Endothelial cell (in vitro differentiated cells): ENCODE data around the gene TMEM176B. TPM values are rescaled to one million over a fixed set of nuclear protein-coding genes. Genes with fewer than 3 reads are reported as not detected.

Experiments
- DNase-seq: peaks from one replicate; pipeline ENCODE4 v3.0.0; 2021; ENCODE audit warnings: low spot score
- H3K27ac Mint-ChIP-seq: one replicate; pipeline ENCODE4 v1.8.0; 2021; ENCODE audit warnings: mixed read lengths, inconsistent platforms; ENCODE audit not compliant: unreplicated experiment
- H3K27me3 Mint-ChIP-seq: one replicate; pipeline ENCODE4 v1.8.0; 2021; ENCODE audit warnings: mild to moderate bottlenecking, moderate library complexity, mixed read lengths, inconsistent platforms; ENCODE audit not compliant: unreplicated experiment
- H3K36me3 Mint-ChIP-seq: one replicate; pipeline ENCODE4 v1.8.0; 2021; ENCODE audit warnings: mild to moderate bottlenecking, low read depth, mixed read lengths, inconsistent platforms; ENCODE audit not compliant: unreplicated experiment
- H3K4me1 Mint-ChIP-seq: one replicate; pipeline ENCODE4 v1.8.0; 2021; ENCODE audit warnings: mild to moderate bottlenecking, mixed read lengths, inconsistent platforms; ENCODE audit not compliant: unreplicated experiment
- H3K4me3 Mint-ChIP-seq: one replicate; pipeline ENCODE4 v1.8.0; 2021; ENCODE audit warnings: mild to moderate bottlenecking, mixed read lengths, inconsistent platforms; ENCODE audit not compliant: unreplicated experiment
- H3K9me3 Mint-ChIP-seq: one replicate; pipeline ENCODE4 v1.8.0; 2021; ENCODE audit warnings: mixed read lengths, inconsistent platforms; ENCODE audit not compliant: unreplicated experiment
- CTCF ChIP-seq: fragments of 200-600 bp; sonication (generic); IDR thresholded peaks from one replicate; pipeline ENCODE4 v1.5.0; 2021; ENCODE audit warnings: antibody characterized with exemption; ENCODE audit not compliant: unreplicated experiment
- total RNA-seq: library from RNA; stranded (reverse); fragmentation: NEBNext Ultra II Directional; extraction: Animal tissue kit (Norgen Biotek cat#: 25700); gene quantifications from one replicate; pipeline ENCODE4 v1.2.1, GENCODE V29; 2021; ENCODE audit not compliant: unreplicated experiment

TMEM176B gene
- total RNA-seq, 1 donor from 2014 or later, result 1.4 TPM

- DNase-seq, result no peak
- Mint-ChIP-seq H3K27me3 (no peaks in the 10 kb centered on the region), H3K9me3 (no peaks in the 10 kb centered on the region), H3K27ac (no peak overlapping the region), H3K4me3 (no peak overlapping the region), H3K4me1 (peaks cover 34% of the 10 kb centered on the region), H3K36me3 (no peaks in the 10 kb centered on the region)
- TF ChIP-seq CTCF, result no peak
Measured at GRCh38 chr7:150784120-150784736, 15.9 kb downstream of the TMEM176B start.

GRCh38 chr7:150781961-150782360 is 18.2 kb downstream of the TMEM176B start:
- H3K9me3 Mint-ChIP-seq, result no peaks in the 10 kb centered on the region
- no peak overlapping the region for H3K27ac Mint-ChIP-seq
- DNase-seq, result no peak
- no peak overlapping the region for H3K4me3 Mint-ChIP-seq
- peaks cover 28% of the 10 kb centered on the region for H3K4me1 Mint-ChIP-seq
- TF ChIP-seq CTCF, result no peak
- peaks cover 2% of the 10 kb centered on the region for H3K27me3 Mint-ChIP-seq
- H3K36me3 Mint-ChIP-seq, result no peaks in the 10 kb centered on the region

- Mint-ChIP-seq H3K4me3 (no peak overlapping the region), H3K27ac (no peak overlapping the region), H3K4me1 (peaks cover 27% of the 10 kb centered on the region), H3K36me3 (no peaks in the 10 kb centered on the region), H3K27me3 (peaks cover 2% of the 10 kb centered on the region), H3K9me3 (no peaks in the 10 kb centered on the region)
- TF ChIP-seq CTCF, result no peak
- no peak for DNase-seq
Measured at GRCh38 chr7:150781103-150781502, 19.1 kb downstream of the TMEM176B start.

GRCh38 chr7:150780292-150780691 is 19.9 kb downstream of the TMEM176B start:
- Mint-ChIP-seq H3K9me3 (no peaks in the 10 kb centered on the region), H3K36me3 (no peaks in the 10 kb centered on the region), H3K4me3 (no peak overlapping the region), H3K27ac (no peak overlapping the region), H3K27me3 (peaks cover 2% of the 10 kb centered on the region), H3K4me1 (peaks cover 21% of the 10 kb centered on the region)
- no peak for TF ChIP-seq CTCF
- no peak for DNase-seq

DNA sequence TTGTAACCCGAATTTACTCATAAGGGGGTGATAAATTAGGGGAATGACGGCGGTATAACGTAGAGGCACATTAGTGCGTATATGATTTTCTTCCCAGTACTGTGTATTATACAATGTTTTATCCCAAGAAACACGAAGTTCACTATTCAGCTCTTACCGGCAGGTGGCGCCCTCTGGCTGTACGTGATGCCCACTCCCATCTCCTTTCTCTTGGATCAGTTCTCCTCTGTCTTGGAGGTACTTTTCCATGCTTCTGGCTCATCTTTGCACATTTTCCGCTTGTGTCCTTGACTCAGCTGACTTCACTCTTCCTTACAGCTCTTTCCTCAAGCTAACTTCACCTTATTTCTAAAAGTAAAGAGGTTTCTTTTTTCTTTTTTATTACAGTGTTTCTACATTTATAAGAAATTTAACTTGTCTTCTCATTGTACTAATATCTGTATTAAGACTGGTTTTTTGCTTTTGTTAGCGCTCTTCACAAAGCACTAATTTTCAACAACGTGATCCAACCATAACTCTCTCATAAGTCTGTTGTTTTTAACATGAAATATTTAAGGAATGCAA is 21.3 kb downstream of the TMEM176B start:
- Mint-ChIP-seq H3K9me3 (no peaks in the 10 kb centered on the region), H3K27ac (peak overlapping the region; percentile 2), H3K4me3 (no peak overlapping the region), H3K27me3 (peaks cover 2% of the 10 kb centered on the region), H3K4me1 (peaks cover 8% of the 10 kb centered on the region), H3K36me3 (no peaks in the 10 kb centered on the region)
- peak; percentile 85 for DNase-seq
- peak; percentile 94 for TF ChIP-seq CTCF
